DMS79 treated with DMSO at 0.1 percent for 48 hours (cell line): ENCODE measurements around the gene TRIM46.
"Not testable (repeated sequence)": the region's sequence is repeated elsewhere in the genome, so short reads cannot be mapped to it uniquely, and the experiment has no call there.

Experiments used
- DNase-seq: peaks from one replicate; lab custom pipeline; 2025; lab: John Stamatoyannopoulos, UW

TRIM46 gene

GRCh38 chr1:155206891-155207805 is 33.5 kb downstream of the TRIM46 start:
- peak; percentile 68 for DNase-seq

GRCh38 chr1:155207806-155208540 is 34.3 kb downstream of the TRIM46 start, which contains the start of gene THBS3:
TSS of gene THBS3 (minus strand) at chr1:155207897. CDS start at chr1:155207876, 21 bp downstream.
- DNase-seq: peak; percentile 51

GRCh38 chr1:155208541-155209311 is 35.1 kb downstream of the TRIM46 start, which contains the start of gene MTX1:
TSS of gene MTX1 (plus strand) at chr1:155208695. CDS start at chr1:155208805, 110 bp downstream.
- DNase-seq: peak; percentile 70

GRCh38 chr1:155209312-155209721 is 35.7 kb downstream of the TRIM46 start:
- DNase-seq: no peak

GRCh38 chr1:155210314-155211104 is 36.9 kb downstream of the TRIM46 start:
- no peak for DNase-seq

GRCh38 chr1:155211381-155212050 is 37.9 kb downstream of the TRIM46 start:
- not testable (repeated sequence) for DNase-seq

GRCh38 chr1:155212051-155212440 is 38.4 kb downstream of the TRIM46 start:
- not testable (repeated sequence) for DNase-seq

- DNase-seq: not testable (repeated sequence)
These were observed 41.1 kb downstream of the TRIM46 start for GRCh38 chr1:155214702-155215101.

GRCh38 chr1:155218854-155219591 is 45.4 kb downstream of the TRIM46 start:
- DNase-seq: no peak

GRCh38 chr1:155219592-155220031 is 46.0 kb downstream of the TRIM46 start:
- DNase-seq: peak; percentile 9

- DNase-seq: not testable (repeated sequence)
These were observed 46.7 kb downstream of the TRIM46 start for GRCh38 chr1:155220211-155220965.

- DNase-seq: no peak
These were observed 49.4 kb downstream of the TRIM46 start for GRCh38 chr1:155223047-155223446.

GRCh38 chr1:155225404-155225759 is 51.7 kb downstream of the TRIM46 start:
- not testable (repeated sequence) for DNase-seq

GRCh38 chr1:155226188-155226909 is 52.7 kb downstream of the TRIM46 start:
- DNase-seq: peak; percentile 88

GRCh38 chr1:155226910-155227260 is 53.2 kb downstream of the TRIM46 start:
- peak; percentile 72 for DNase-seq

- DNase-seq: peak; percentile 98
These were observed 53.8 kb downstream of the TRIM46 start for GRCh38 chr1:155227261-155228095.

GRCh38 chr1:155228096-155228427 is 54.4 kb downstream of the TRIM46 start:
- no peak for DNase-seq

GRCh38 chr1:155231302-155231701 is 57.7 kb downstream of the TRIM46 start:
- not testable (repeated sequence) for DNase-seq
